Endodermal cell (in vitro differentiated cells): Measurements from ENCODE around the gene PHF12. TPM values are rescaled to one million over a fixed set of nuclear protein-coding genes. Genes with fewer than 3 reads are reported as not detected.

Experiments used
- DNase-seq: peaks from one replicate; pipeline ENCODE4 v3.0.0-alpha.2; 2017
- H3K27ac ChIP-seq: 2 replicates; pipeline ENCODE4 v1.5.1; 2013; ENCODE audit warnings: mild to moderate bottlenecking, low read depth, low read length, moderate library complexity
- H3K27me3 ChIP-seq: 2 replicates; pipeline ENCODE4 v1.6.1; 2013; ENCODE audit warnings: mild to moderate bottlenecking, low read length, moderate library complexity; ENCODE audit not compliant: insufficient read depth, control insufficient read depth, poor library complexity, severe bottlenecking
- H3K36me3 ChIP-seq: 2 replicates; pipeline ENCODE4 v1.7.0; 2013; ENCODE audit warnings: mild to moderate bottlenecking, low read length, moderate library complexity; ENCODE audit not compliant: control insufficient read depth, insufficient read depth
- H3K4me1 ChIP-seq: one replicate; pipeline ENCODE4 v1.7.0; 2013; ENCODE audit warnings: low read length; ENCODE audit not compliant: control insufficient read depth, insufficient read depth
- H3K4me3 ChIP-seq: 2 replicates; pipeline ENCODE4 v1.5.1; 2013; ENCODE audit warnings: mild to moderate bottlenecking, low read length, moderate library complexity
- H3K9ac ChIP-seq: 2 replicates; pipeline ENCODE4 v1.6.1; 2013; ENCODE audit warnings: mild to moderate bottlenecking, low read length, moderate library complexity; ENCODE audit not compliant: poor library complexity, severe bottlenecking; ENCODE audit errors: extremely low read depth
- H3K9me3 ChIP-seq: 2 replicates; pipeline ENCODE4 v1.6.1; 2013; ENCODE audit warnings: mild to moderate bottlenecking, low read length, moderate library complexity; ENCODE audit not compliant: control insufficient read depth
- H3K27ac Mint-ChIP-seq: 2 replicates; pipeline ENCODE4 v1.8.0; 2020; ENCODE audit warnings: mixed read lengths
- H3K27me3 Mint-ChIP-seq: 2 replicates; pipeline ENCODE4 v1.8.0; 2021; ENCODE audit warnings: mild to moderate bottlenecking, mixed read lengths; ENCODE audit not compliant: insufficient read depth
- H3K36me3 Mint-ChIP-seq: 2 replicates; pipeline ENCODE4 v1.8.0; 2020; ENCODE audit warnings: low read depth, mixed read lengths
- H3K4me1 Mint-ChIP-seq: 2 replicates; pipeline ENCODE4 v1.8.0; 2020; ENCODE audit warnings: mixed read lengths
- H3K4me3 Mint-ChIP-seq: 2 replicates; pipeline ENCODE4 v1.8.0; 2020; ENCODE audit warnings: mild to moderate bottlenecking, moderate library complexity, mixed read lengths
- H3K9me3 Mint-ChIP-seq: 2 replicates; pipeline ENCODE4 v1.8.0; 2020; ENCODE audit warnings: mild to moderate bottlenecking, mixed read lengths
- CTCF ChIP-seq: fragments of 200-600 bp; sonication (generic); conservative IDR thresholded peaks from 2 replicates; pipeline ENCODE4 v1.5.0; 2021; ENCODE audit warnings: antibody characterized with exemption, mild to moderate bottlenecking
- WGBS, 2 experiments: methylation state at CpG; one replicate each; pipeline versions ENCODE4 v1.1.5 to v1.1.7; 2013; ENCODE audit warnings: missing lambda C conversion rate in 2 of 2, mixed read lengths in 1 of 2; ENCODE audit not compliant: insufficient coverage in 1 of 2, insufficient read length in 1 of 2; 5-methylcytosine and 5-hydroxymethylcytosine counted together
- total RNA-seq, 2 donors: library from RNA; stranded (reverse); fragmentation: NEBNext Ultra II Directional in 1 of 2; extraction: Animal tissue kit (Norgen Biotek cat#: 25700) in 1 of 2; gene quantifications; 2 replicates in 1 of 2; 3 replicates in 1 of 2; pipeline ENCODE4 v1.2.1, GENCODE V29; 2021

The PHF12 gene
- total RNA-seq, 2 donors from 2014 or later: 60.0 to 61.0 TPM

- no peak overlapping the region for H3K27ac ChIP-seq
Measured at GRCh38 chr17:28911411-28912045, 39.8 kb downstream of the PHF12 start.

GRCh38 chr17:28910534-28910933, 40.8 kb downstream of the PHF12 start:
- Mint-ChIP-seq H3K9me3 (no peaks in the 10 kb centered on the region), H3K4me3 (no peak overlapping the region)
- WGBS, 2 experiments: 100% methylated on average over 1 of the region's 1 CpG; no CpG with 5 or more reads in 1 of the 2 experiments

More at GRCh38 chr17:28911411-28912045, 39.8 kb downstream of the PHF12 start:
- H3K27me3 Mint-ChIP-seq: no peaks in the 10 kb centered on the region
- H3K4me3 Mint-ChIP-seq: no peak overlapping the region
- 97 to 98% methylated on average over 13 of the region's 13 CpGs for WGBS, 2 experiments
- peaks cover 91% of the 10 kb centered on the region for H3K36me3 Mint-ChIP-seq
- no peak overlapping the region for H3K27ac Mint-ChIP-seq
- H3K27me3 ChIP-seq: no peaks in the 10 kb centered on the region
- DNase-seq: no peak
- TF ChIP-seq CTCF: no peak
- H3K36me3 ChIP-seq: peaks cover 100% of the 10 kb centered on the region
- H3K4me1 ChIP-seq: no peaks in the 10 kb centered on the region
- no peaks in the 10 kb centered on the region for H3K4me1 Mint-ChIP-seq
- no peak overlapping the region for H3K9ac ChIP-seq
- H3K4me3 ChIP-seq: no peak overlapping the region
- no peaks in the 10 kb centered on the region for H3K9me3 ChIP-seq
- no peaks in the 10 kb centered on the region for H3K9me3 Mint-ChIP-seq

GRCh38 chr17:28908640-28909167, 42.6 kb downstream of the PHF12 start:
- Mint-ChIP-seq H3K9me3 (no peaks in the 10 kb centered on the region), H3K36me3 (peaks cover 73% of the 10 kb centered on the region), H3K4me1 (no peaks in the 10 kb centered on the region), H3K4me3 (no peak overlapping the region), H3K27me3 (no peaks in the 10 kb centered on the region), H3K27ac (peak overlapping the region; percentile 39)
- H3K4me1 ChIP-seq: no peaks in the 10 kb centered on the region
- H3K4me3 ChIP-seq: no peak overlapping the region
- H3K36me3 ChIP-seq: peaks cover 87% of the 10 kb centered on the region
- 93 to 96% methylated on average over 4 to 6 of the region's 6 CpGs for WGBS, 2 experiments
- H3K27ac ChIP-seq: no peak overlapping the region
- no peaks in the 10 kb centered on the region for H3K27me3 ChIP-seq
- H3K9me3 ChIP-seq: no peaks in the 10 kb centered on the region
- no peak for TF ChIP-seq CTCF
- H3K9ac ChIP-seq: no peak overlapping the region
- no peak for DNase-seq

More at GRCh38 chr17:28910534-28910933, 40.8 kb downstream of the PHF12 start:
- DNase-seq: no peak
- TF ChIP-seq CTCF: no peak
- Histone ChIP-seq H3K9ac (no peak overlapping the region), H3K27ac (no peak overlapping the region), H3K4me3 (no peak overlapping the region), H3K36me3 (peaks cover 100% of the 10 kb centered on the region), H3K9me3 (no peaks in the 10 kb centered on the region), H3K4me1 (no peaks in the 10 kb centered on the region), H3K27me3 (no peaks in the 10 kb centered on the region)
- H3K36me3 Mint-ChIP-seq: peaks cover 87% of the 10 kb centered on the region
- H3K27ac Mint-ChIP-seq: no peak overlapping the region
- no peaks in the 10 kb centered on the region for H3K27me3 Mint-ChIP-seq
- no peaks in the 10 kb centered on the region for H3K4me1 Mint-ChIP-seq
